ENCODE measurements around the gene BACH2.
"Not testable (repeated sequence)": the region's sequence is repeated elsewhere in the genome, so short reads cannot be mapped to it uniquely, and the experiment has no call there.

The BACH2 gene

DNA sequence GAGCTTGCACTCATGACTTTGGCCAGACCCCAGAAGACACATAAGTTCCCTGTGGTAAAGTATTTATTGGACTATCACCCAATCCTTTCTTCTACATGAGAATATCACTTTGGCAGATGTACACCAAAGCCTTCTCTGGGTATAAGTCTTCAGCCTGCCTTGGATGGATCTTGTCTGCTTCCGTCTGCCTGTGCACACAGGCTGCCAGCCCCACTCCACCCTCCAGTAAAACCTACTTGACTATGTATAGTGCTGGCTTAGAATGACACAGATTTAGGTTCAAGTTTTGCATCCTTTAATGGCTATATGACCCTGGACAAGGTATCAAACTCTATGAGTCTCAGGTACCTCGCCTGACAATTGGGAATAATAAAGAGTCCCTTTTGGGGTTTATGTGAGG is 63.4 kb downstream of the BACH2 start:
- no peak for DNase-seq

- no peak for DNase-seq
Observed at GRCh38 chr6:90231798-90232197, 64.8 kb downstream of the BACH2 start.

GRCh38 chr6:90231308-90231707 is 65.3 kb downstream of the BACH2 start:
- DNase-seq, result no peak

- no peak for DNase-seq
Observed at GRCh38 chr6:90230548-90231215, 66.0 kb downstream of the BACH2 start.

DNA sequence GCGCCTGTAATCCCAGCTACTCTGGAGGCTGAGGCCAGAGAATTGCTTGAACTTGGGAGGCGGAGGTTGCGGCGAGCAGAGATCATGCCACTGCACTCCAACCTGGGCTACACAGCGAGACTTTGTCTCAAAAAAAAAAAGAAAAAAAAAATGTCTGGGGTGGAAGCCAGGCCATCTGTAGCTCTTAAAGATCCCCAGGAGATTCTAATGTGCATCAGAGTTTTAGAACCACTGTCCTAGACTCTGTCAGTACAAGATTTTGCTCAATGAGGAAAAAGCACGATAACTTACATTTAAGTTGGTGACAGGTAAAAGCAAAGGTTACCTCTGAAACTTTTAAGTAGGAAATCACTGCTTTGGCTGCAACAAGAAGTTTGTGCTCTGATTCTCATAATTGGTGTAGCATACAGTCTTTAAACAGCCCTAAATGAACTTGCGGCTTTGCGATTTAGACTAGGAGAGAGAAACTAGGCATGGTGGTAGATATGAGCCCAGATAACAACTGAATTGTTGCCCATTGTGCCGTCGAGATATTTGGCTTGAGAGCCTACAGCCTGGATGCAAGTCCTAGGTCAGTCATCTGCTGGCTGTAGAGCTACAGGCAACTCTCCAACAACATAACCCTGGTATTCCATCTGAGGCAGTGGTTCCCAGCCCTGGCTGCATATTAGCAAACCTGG is 67.2 kb downstream of the BACH2 start:
- DNase-seq, result no peak

- DNase-seq, result no peak
Observed at GRCh38 chr6:90227673-90228072, 69.0 kb downstream of the BACH2 start.

GRCh38 chr6:90227213-90227612 is 69.4 kb downstream of the BACH2 start:
- no peak for DNase-seq

GRCh38 chr6:90226257-90226656 is 70.4 kb downstream of the BACH2 start:
- DNase-seq, result no peak

- DNase-seq, result no peak
Observed at GRCh38 chr6:90224196-90224595, 72.4 kb downstream of the BACH2 start.

GRCh38 chr6:90222724-90223198 is 73.9 kb downstream of the BACH2 start:
- DNase-seq, result no peak

- DNase-seq, result no peak
Observed at GRCh38 chr6:90222008-90222407, 74.6 kb downstream of the BACH2 start.

- DNase-seq, result no peak
Observed at GRCh38 chr6:90221403-90221802, 75.2 kb downstream of the BACH2 start.

- DNase-seq, result no peak
Observed at GRCh38 chr6:90220273-90220672, 76.4 kb downstream of the BACH2 start.

DNA sequence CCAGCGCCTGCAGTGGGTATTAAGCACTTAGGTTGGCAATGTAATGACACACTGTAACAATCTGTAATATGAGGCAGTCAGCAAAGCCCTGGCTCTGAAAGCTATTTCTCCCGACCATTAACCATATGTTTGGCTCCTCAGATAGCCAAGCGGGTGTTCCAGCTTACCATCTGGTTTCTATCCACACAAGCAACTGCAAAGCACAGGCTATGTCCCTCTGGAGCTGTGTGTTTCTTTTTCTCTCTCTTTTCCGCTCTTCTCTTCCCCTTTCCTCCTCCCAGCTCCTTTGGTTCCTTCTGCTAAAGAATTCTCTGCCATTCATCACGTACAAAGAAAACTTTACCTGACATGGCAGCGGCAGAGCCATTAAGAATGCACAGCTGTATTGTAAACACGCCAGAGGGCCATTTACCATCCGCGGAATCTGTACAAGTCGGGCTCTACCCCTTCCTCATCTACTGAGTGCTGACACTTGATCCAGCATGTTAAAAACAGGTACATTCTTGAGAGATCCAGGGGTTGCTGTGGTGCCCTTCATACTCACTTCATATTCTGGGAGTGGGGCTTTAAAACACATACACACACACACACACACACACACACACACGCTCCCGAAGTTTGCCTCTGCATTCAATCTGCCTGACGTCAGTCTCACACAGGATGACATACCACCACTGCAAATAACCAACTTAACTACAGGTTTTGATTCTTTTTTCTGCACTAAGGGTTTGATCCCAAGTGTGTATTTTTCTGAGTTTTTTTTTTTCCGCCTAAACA is 77.2 kb downstream of the BACH2 start:
- DNase-seq, result no peak

DNA sequence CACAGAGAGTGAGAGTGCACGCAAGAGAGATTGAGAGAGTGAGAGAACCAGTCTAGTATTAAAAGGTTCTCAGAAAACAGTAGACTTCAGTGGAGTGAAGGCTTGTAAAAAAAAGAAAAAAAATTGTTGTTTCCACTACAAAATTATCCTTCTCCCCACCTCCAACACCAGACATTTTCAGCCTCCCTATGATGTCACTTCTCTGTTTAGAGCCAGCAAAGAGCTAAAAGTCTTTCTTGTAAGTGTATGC is 77.8 kb downstream of the BACH2 start:
- no peak for DNase-seq

- no peak for DNase-seq
Observed at GRCh38 chr6:90217506-90218127, 79.0 kb downstream of the BACH2 start.

GRCh38 chr6:90216072-90216977 is 80.3 kb downstream of the BACH2 start:
- no peak for DNase-seq

DNA sequence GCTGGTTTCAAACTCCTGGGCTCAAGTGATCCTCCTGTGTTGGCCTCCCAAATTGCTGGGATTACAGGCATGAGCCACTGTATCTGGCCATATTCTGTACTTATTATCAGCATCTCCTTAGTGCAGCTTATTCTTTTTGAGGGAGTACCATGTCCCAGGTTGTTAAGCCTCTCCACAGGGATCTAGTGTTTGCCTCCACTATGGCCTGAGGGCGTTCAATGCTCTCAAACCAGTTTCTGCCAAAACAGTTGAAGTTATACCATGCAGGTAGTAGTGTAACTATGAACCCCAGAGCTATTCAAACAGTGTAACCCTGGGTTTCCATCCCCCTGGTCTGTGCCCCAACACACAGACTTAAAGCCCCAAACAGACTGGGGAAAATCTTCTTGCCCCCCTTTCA is 81.7 kb downstream of the BACH2 start:
- no peak for DNase-seq

DNA sequence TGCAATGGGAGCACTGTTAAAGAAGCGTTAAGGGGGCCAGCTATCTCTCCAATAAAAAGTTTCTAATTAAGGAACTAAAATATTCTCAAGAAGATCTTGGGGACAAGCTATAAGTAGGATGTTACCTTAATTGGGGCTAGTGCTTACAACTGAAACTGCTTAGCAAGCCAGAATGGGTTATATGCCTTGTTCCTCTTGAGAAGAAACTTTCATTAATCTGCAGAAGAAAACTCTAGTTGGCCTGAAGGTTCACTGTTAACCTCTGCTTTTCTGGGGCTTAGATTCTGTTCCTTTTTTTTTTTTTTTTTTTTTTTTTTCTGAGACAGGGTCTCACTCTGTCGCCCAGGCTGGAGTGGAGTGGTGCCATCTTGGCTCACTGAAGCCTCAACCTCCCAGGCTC is 82.2 kb downstream of the BACH2 start:
- DNase-seq, result no peak

DNA sequence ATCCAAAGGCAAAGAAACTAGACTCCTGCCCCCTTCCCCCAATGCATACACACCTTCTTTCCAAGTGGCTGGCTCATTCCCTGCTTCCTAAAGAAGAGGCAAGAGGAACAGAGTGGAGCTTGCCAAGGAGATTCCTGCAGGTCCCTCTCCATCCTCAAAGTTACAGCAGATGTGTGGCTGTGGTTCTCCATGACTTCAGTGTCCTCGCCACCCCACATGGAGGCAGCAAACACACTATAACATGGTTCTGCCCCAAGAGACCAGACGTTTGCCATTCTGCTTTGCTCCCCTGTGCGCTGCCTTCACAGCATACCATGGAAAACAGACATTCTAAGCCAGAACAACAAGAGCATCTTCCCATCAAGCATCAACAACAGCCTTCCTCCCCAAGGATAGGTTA is 84.4 kb downstream of the BACH2 start:
- no peak for DNase-seq

DNA sequence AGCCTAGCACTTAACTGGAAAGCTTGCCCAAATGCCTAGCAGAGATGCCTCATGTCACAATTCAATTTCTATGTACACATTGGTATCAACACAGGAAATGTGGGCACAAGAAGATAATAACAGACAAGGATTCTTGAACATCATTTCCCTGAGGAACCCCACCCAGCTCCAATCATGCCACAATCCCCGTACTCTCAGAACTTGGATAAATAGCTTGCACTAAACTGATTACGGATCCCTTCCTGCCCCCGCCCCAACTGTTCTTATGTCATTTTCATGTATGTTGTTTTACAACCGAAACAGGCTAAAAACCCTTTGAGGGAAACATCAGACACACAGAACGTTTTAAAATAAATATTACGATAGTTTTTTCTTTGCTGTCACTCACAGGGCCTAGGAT is 87.1 kb downstream of the BACH2 start:
- DNase-seq, result no peak

DNA sequence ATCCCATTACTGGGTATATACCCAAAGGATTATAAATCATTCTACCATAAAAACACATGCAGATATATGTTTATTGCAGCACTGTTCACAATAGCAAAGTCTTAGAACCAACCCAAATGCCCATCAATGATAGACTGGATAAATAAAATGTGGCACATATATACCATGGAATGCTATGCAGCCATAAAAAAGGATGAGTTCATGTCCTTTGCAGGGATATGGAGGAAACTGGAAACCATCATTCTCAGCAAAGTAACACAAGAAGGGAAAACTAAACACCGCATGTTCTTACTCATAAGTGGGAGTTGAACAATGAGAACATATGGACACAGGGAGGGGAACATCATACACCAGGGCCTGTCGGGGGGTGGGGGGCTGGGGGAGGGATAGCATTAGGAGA is 88.0 kb downstream of the BACH2 start:
- not testable (repeated sequence) for DNase-seq

Data from SIG-M5 (cell line).